Measurements from ENCODE around the gene PPP1R12B.
"Not testable (repeated sequence)": the region's sequence is repeated elsewhere in the genome, so short reads cannot be mapped to it uniquely, and the experiment has no call there.

PPP1R12B gene

GRCh38 chr1:202591515-202591914 lies 243.0 kb downstream of the PPP1R12B start:
- Histone ChIP-seq H3K9ac (ENCODE audit: low read length) (no peak overlapping the region), H3K4me1 (ENCODE audit: control insufficient read depth, insufficient read depth, low read length) (peaks cover 38% of the 10 kb centered on the region), H3K27me3 (replicated peaks; ENCODE audit: control insufficient read depth, insufficient read depth, low read length) (no peaks in the 10 kb centered on the region), H3K36me3 (ENCODE audit: control insufficient read depth, insufficient read depth, low read length, severe bottlenecking) (peaks cover 3% of the 10 kb centered on the region), H3K4me3 (ENCODE audit: low read length) (no peak overlapping the region), H3K9me3 (ENCODE audit: control insufficient read depth, low read length) (no peaks in the 10 kb centered on the region)
- DNase-seq (ENCODE audit: low read depth): no peak

GRCh38 chr1:202592146-202592545 lies 243.6 kb downstream of the PPP1R12B start:
- no peak overlapping the region for H3K4me3 ChIP-seq (ENCODE audit: low read length)
- H3K9ac ChIP-seq (ENCODE audit: low read length): no peak overlapping the region
- no peak for DNase-seq (ENCODE audit: low read depth)
- H3K4me1 ChIP-seq (ENCODE audit: control insufficient read depth, insufficient read depth, low read length): peaks cover 31% of the 10 kb centered on the region
- H3K36me3 ChIP-seq (ENCODE audit: control insufficient read depth, insufficient read depth, low read length, severe bottlenecking): peaks cover 3% of the 10 kb centered on the region
- no peaks in the 10 kb centered on the region for H3K27me3 ChIP-seq (replicated peaks; ENCODE audit: control insufficient read depth, insufficient read depth, low read length)
- no peaks in the 10 kb centered on the region for H3K9me3 ChIP-seq (ENCODE audit: control insufficient read depth, low read length)

DNA sequence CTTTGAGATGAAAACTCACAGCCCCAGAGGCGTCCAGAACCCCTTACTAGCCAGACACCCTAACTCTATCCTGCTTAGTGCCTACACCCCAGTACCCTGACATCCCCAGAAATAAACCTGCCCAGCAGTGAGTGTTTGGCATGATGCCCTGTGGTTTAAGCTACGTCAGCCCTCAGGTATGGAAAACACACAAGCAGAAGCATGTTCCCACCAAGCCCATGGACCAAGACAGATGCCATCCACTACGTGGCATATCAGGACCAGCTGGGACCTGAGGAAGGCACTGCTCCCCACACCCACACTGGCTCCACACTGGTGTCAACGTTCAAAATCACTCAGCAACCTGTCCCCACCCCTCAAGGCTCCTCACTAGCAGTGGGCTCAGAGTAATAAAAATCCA lies 245.3 kb downstream of the PPP1R12B start:
- DNase-seq (ENCODE audit: low read depth): no peak
- Histone ChIP-seq H3K27me3 (replicated peaks; ENCODE audit: control insufficient read depth, insufficient read depth, low read length) (no peaks in the 10 kb centered on the region), H3K4me1 (ENCODE audit: control insufficient read depth, insufficient read depth, low read length) (peaks cover 14% of the 10 kb centered on the region), H3K36me3 (ENCODE audit: control insufficient read depth, insufficient read depth, low read length, severe bottlenecking) (peaks cover 3% of the 10 kb centered on the region), H3K9me3 (ENCODE audit: control insufficient read depth, low read length) (no peaks in the 10 kb centered on the region), H3K4me3 (ENCODE audit: low read length) (no peak overlapping the region), H3K9ac (ENCODE audit: low read length) (no peak overlapping the region)

- no peaks in the 10 kb centered on the region for H3K27me3 ChIP-seq (replicated peaks; ENCODE audit: control insufficient read depth, insufficient read depth, low read length)
- H3K4me1 ChIP-seq (ENCODE audit: control insufficient read depth, insufficient read depth, low read length): no peaks in the 10 kb centered on the region
- H3K4me3 ChIP-seq (ENCODE audit: low read length): no peak overlapping the region
- peaks cover 3% of the 10 kb centered on the region for H3K36me3 ChIP-seq (ENCODE audit: control insufficient read depth, insufficient read depth, low read length, severe bottlenecking)
- no peak overlapping the region for H3K9ac ChIP-seq (ENCODE audit: low read length)
- DNase-seq (ENCODE audit: low read depth): no peak
- H3K9me3 ChIP-seq (ENCODE audit: control insufficient read depth, low read length): no peaks in the 10 kb centered on the region
These were observed 248.1 kb downstream of the PPP1R12B start for GRCh38 chr1:202596638-202597037.

DNA sequence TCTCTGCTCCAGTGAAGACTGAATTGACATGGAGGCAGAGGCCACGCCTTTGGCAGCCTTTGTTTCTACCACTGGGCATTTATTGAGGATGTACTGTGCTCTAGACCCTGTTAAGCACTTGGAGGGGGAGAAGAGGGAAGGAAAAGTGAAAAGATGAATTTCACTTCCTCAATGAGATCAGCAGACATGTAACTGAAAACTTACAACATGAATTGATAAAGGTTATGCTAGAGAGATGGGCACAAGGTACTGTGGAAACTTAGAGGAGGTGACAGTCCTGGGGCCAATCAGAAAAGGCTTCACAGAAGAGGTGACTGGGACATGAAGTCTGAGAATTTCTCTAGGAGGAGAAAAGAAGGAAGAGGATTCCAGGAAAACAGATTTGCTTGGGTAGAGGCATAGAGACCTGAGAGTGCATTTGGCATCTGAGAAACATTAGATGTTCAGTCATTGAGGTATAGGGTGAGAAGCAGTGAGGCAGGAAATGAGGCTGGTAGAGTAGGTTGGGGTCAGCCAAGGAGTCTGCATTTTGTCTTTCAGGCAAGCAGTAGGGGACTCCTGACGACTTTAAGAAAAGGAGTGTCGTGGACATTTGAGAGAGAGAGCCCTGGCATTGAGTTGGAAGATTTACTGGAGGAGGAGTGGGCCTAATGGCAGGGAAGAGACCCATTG lies 248.7 kb downstream of the PPP1R12B start:
- no peak for DNase-seq (ENCODE audit: low read depth)
- Histone ChIP-seq H3K36me3 (ENCODE audit: control insufficient read depth, insufficient read depth, low read length, severe bottlenecking) (no peaks in the 10 kb centered on the region), H3K27me3 (replicated peaks; ENCODE audit: control insufficient read depth, insufficient read depth, low read length) (no peaks in the 10 kb centered on the region), H3K9ac (ENCODE audit: low read length) (no peak overlapping the region), H3K4me1 (ENCODE audit: control insufficient read depth, insufficient read depth, low read length) (no peaks in the 10 kb centered on the region), H3K4me3 (ENCODE audit: low read length) (no peak overlapping the region), H3K9me3 (ENCODE audit: control insufficient read depth, low read length) (no peaks in the 10 kb centered on the region)

DNA sequence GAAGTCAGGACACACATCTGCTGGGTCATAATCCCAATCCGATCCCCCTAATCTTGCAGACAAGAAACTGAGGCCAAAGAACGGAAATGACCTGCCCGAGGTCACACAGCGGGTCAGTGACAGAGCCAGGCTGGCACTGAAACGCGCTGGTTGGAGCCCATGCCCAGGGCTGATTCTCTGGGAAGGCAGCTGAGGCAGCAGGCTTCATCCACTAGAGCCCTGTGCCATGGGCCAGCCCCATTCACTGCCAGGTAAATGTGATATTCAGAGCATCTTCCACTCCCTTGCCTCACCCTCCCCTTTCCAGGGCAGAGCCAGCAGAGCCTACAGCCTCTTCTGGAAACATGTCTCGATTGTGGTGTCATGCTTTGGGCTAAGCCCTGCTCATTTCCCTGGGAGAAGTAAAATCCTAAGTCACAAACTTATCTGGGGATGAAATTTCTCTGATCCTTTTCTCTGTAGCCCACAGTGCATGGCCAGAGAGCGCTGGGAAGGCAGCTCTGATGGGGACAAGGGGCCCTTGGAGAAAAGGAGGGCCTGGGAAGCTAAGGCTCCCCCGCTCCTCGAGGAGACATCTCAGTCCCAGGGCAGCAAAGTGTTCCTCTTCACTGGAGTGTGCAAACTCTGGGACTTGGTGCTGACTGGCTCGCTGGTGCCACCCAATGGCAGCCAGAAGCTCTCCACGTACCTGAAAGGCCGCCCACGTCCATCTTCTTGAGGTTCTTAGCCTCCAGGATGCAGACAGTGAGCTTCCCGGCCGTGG lies 251.4 kb downstream of the PPP1R12B start:
- H3K9ac ChIP-seq (ENCODE audit: low read length): peak overlapping the region; percentile 30
- DNase-seq (ENCODE audit: low read depth): peak; percentile 88
- no peak overlapping the region for H3K4me3 ChIP-seq (ENCODE audit: low read length)
- H3K4me1 ChIP-seq (ENCODE audit: control insufficient read depth, insufficient read depth, low read length): no peaks in the 10 kb centered on the region
- no peaks in the 10 kb centered on the region for H3K27me3 ChIP-seq (replicated peaks; ENCODE audit: control insufficient read depth, insufficient read depth, low read length)
- no peaks in the 10 kb centered on the region for H3K9me3 ChIP-seq (ENCODE audit: control insufficient read depth, low read length)
- peaks cover 5% of the 10 kb centered on the region for H3K36me3 ChIP-seq (ENCODE audit: control insufficient read depth, insufficient read depth, low read length, severe bottlenecking)

DNA sequence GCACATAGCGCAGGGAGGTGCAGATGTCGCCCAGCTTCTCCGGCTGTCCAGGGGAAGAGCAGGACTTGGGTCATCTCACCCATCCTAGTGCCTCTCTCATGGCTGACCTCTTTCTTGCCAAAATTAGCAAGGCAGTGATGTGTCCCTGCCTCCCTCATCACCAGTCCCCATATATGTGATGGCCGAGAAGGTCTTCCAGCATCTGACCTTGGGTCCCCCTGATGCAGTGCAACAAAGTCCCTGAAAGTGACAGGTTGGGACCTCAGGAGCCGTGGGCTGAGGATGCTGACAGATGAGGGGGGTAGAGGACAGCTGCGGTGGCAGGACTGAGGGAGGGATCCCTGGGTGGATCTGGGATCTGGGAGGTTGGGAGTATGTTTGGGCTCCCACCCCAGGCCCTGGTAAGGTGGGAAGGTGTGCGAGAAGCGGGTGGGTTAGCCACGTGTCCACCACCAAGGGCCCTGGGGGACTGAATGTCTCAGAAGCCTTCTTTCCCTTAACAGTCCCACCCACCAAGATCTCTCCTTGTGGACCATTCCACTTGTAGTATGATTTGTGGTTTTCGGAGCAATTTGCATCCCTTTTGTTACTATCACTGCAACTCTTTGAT lies 252.0 kb downstream of the PPP1R12B start:
- no peaks in the 10 kb centered on the region for H3K9me3 ChIP-seq (ENCODE audit: control insufficient read depth, low read length)
- H3K4me1 ChIP-seq (ENCODE audit: control insufficient read depth, insufficient read depth, low read length): no peaks in the 10 kb centered on the region
- peaks cover 5% of the 10 kb centered on the region for H3K36me3 ChIP-seq (ENCODE audit: control insufficient read depth, insufficient read depth, low read length, severe bottlenecking)
- H3K9ac ChIP-seq (ENCODE audit: low read length): no peak overlapping the region
- no peak for DNase-seq (ENCODE audit: low read depth)
- H3K27me3 ChIP-seq (replicated peaks; ENCODE audit: control insufficient read depth, insufficient read depth, low read length): no peaks in the 10 kb centered on the region
- H3K4me3 ChIP-seq (ENCODE audit: low read length): no peak overlapping the region

DNA sequence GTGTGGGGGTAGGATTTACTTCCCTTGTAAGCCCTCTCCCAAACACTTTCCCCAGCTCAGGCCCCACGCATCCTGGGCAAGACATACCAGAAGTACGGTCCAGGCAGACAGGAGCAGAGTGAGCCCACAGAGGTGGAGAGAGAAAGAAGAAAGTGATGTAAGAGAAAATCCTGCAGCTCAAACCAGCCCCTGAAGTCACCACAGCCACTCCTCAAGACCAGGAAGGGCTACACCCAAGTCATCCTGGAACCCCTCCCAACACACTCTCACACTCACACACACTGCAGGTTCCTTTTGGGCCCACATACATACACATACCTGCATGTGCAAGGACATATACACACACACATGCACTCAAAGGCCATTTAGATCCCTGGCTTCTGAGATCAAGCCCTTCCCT lies 254.9 kb downstream of the PPP1R12B start:
- H3K9ac ChIP-seq (ENCODE audit: low read length): no peak overlapping the region
- DNase-seq (ENCODE audit: low read depth): no peak
- H3K27me3 ChIP-seq (replicated peaks; ENCODE audit: control insufficient read depth, insufficient read depth, low read length): no peaks in the 10 kb centered on the region
- peaks cover 5% of the 10 kb centered on the region for H3K36me3 ChIP-seq (ENCODE audit: control insufficient read depth, insufficient read depth, low read length, severe bottlenecking)
- no peaks in the 10 kb centered on the region for H3K9me3 ChIP-seq (ENCODE audit: control insufficient read depth, low read length)
- H3K4me3 ChIP-seq (ENCODE audit: low read length): no peak overlapping the region
- H3K4me1 ChIP-seq (ENCODE audit: control insufficient read depth, insufficient read depth, low read length): no peaks in the 10 kb centered on the region

DNA sequence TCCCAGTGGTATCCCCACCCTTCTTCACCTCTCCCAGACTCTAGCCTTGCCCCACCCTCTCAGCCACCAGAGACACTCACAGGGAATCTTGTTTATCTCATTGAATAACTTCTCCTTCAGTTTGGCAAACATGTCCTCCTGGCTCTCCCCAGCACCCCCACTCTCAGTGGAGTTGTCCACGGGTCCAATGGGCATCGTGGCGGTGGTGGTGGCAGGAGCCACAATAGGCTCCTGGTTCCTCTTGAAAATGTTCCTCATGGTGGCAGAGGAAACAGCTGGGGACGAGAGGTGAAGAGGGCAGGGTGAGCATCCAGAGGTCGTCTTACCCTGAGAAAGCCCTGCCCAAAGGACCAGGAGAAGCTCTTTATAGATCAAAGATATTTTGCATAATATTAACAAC lies 257.0 kb downstream of the PPP1R12B start:
- DNase-seq (ENCODE audit: low read depth): no peak
- H3K4me3 ChIP-seq (ENCODE audit: low read length): no peak overlapping the region
- no peaks in the 10 kb centered on the region for H3K4me1 ChIP-seq (ENCODE audit: control insufficient read depth, insufficient read depth, low read length)

DNA sequence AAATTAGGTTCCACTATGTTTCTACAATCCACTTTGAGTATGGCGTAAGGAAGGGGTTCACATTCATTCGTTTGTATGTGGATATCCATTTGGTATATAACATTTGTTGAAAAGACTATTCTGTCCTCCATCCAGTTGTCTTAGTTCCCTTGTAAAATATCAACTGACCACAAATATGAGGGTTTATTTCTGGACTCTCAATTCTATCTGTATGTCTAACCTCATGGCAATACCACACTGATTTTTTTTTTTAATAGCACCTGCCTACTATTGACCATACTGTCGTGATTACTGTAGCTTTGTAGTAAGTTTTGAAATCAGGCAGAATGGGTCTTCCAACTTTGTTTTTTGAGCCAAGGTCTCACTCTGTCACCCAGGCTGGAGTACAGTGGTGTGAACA lies 263.5 kb downstream of the PPP1R12B start:
- DNase-seq (ENCODE audit: low read depth); H3K9ac ChIP-seq (ENCODE audit: low read length); H3K36me3 ChIP-seq (ENCODE audit: control insufficient read depth, insufficient read depth, low read length, severe bottlenecking); H3K27me3 ChIP-seq (replicated peaks; ENCODE audit: control insufficient read depth, insufficient read depth, low read length); H3K9me3 ChIP-seq (ENCODE audit: control insufficient read depth, low read length); H3K4me1 ChIP-seq (ENCODE audit: control insufficient read depth, insufficient read depth, low read length); H3K4me3 ChIP-seq (ENCODE audit: low read length): not testable (repeated sequence)

More for the DNA sequence above, 257.0 kb downstream of the PPP1R12B start:
- Histone ChIP-seq H3K36me3 (ENCODE audit: control insufficient read depth, insufficient read depth, low read length, severe bottlenecking) (peaks cover 5% of the 10 kb centered on the region), H3K9ac (ENCODE audit: low read length) (no peak overlapping the region), H3K9me3 (ENCODE audit: control insufficient read depth, low read length) (no peaks in the 10 kb centered on the region), H3K27me3 (replicated peaks; ENCODE audit: control insufficient read depth, insufficient read depth, low read length) (no peaks in the 10 kb centered on the region)

DNA sequence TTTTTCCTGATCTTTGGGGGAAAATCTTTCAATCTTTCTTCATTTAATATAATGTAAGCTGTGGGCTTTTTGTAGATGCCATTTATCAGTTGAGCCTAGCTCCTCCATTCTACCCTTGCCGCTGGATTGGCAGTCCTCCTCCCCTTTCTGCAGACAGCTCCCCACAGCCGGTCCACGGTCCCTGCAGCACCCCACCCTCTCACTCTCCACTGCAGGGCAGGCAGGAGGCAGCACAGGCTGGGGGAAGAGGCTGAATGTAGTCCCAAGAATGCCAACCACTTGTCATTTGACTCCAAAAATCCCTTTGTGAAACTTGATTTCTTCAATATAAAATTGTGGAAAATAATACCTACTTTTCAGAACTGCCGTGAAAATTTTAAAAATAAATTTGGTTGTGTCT lies 265.1 kb downstream of the PPP1R12B start:
- Histone ChIP-seq H3K27me3 (replicated peaks; ENCODE audit: control insufficient read depth, insufficient read depth, low read length) (no peaks in the 10 kb centered on the region), H3K9ac (ENCODE audit: low read length) (no peak overlapping the region)
- no peak for DNase-seq (ENCODE audit: low read depth)

More for the DNA sequence above, 265.1 kb downstream of the PPP1R12B start:
- Histone ChIP-seq H3K4me3 (ENCODE audit: low read length) (no peak overlapping the region), H3K9me3 (ENCODE audit: control insufficient read depth, low read length) (no peaks in the 10 kb centered on the region), H3K4me1 (ENCODE audit: control insufficient read depth, insufficient read depth, low read length) (peaks cover 13% of the 10 kb centered on the region), H3K36me3 (ENCODE audit: control insufficient read depth, insufficient read depth, low read length, severe bottlenecking) (no peaks in the 10 kb centered on the region)

Data from adipocyte (in vitro differentiated cells).